Measurements from ENCODE around the gene CD274.

DNA sequence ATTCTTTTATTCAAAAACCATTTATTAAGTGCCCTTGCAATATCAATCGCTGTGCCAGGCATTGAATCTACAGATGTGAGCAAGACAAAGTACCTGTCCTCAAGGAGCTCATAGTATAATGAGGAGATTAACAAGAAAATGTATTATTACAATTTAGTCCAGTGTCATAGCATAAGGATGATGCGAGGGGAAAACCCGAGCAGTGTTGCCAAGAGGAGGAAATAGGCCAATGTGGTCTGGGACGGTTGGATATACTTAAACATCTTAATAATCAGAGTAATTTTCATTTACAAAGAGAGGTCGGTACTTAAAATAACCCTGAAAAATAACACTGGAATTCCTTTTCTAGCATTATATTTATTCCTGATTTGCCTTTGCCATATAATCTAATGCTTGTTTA lies 18.5 kb downstream of the CD274 start:
- no peak for TF ChIP-seq EZH2 (IDR thresholded peaks at IDR 0.05; ENCODE audit: borderline replicate concordance, low read depth, low read length, poor library complexity, severe bottlenecking)
- TF ChIP-seq, protein P1, sequence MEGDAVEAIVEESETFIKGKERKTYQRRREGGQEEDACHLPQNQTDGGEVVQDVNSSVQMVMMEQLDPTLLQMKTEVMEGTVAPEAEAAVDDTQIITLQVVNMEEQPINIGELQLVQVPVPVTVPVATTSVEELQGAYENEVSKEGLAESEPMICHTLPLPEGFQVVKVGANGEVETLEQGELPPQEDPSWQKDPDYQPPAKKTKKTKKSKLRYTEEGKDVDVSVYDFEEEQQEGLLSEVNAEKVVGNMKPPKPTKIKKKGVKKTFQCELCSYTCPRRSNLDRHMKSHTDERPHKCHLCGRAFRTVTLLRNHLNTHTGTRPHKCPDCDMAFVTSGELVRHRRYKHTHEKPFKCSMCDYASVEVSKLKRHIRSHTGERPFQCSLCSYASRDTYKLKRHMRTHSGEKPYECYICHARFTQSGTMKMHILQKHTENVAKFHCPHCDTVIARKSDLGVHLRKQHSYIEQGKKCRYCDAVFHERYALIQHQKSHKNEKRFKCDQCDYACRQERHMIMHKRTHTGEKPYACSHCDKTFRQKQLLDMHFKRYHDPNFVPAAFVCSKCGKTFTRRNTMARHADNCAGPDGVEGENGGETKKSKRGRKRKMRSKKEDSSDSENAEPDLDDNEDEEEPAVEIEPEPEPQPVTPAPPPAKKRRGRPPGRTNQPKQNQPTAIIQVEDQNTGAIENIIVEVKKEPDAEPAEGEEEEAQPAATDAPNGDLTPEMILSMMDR (conservative IDR thresholded peaks at IDR 0.05; ENCODE audit: low read depth, low read length) = no peak

Measured in A673 (cell line).